GM19438 (cell line): ENCODE results near the gene DENND1A.
"Not testable (repeated sequence)": the region's sequence is repeated elsewhere in the genome, so short reads cannot be mapped to it uniquely, and the experiment has no call there.

Experiments used
- ATAC-seq: cut with Tn5 transposase; IDR thresholded peaks from one replicate; pipeline ENCODE4 v1.9.1; 2021; ENCODE audit warnings: low read depth; ENCODE audit not compliant: unreplicated experiment

The DENND1A gene

DNA sequence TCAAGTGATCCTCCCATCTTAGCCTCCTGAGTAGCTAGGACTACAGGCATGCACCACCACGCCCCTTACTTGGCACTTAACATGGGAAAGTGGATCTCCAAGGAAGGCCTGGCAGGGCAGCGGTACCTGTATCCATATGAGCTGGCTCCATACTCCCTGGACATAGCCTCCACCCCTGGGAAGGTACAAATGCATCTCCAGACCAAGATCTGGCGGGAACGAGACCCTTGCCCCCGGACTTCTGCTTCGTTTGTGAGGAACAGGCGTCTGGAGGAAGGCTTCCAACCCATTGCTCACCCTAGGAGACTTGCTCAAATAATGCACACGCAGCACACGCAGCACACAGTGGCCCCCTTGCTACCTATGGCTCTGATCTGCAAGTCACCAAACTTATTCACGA, 518.7 kb downstream of the DENND1A start:
- no peak for ATAC-seq

DNA sequence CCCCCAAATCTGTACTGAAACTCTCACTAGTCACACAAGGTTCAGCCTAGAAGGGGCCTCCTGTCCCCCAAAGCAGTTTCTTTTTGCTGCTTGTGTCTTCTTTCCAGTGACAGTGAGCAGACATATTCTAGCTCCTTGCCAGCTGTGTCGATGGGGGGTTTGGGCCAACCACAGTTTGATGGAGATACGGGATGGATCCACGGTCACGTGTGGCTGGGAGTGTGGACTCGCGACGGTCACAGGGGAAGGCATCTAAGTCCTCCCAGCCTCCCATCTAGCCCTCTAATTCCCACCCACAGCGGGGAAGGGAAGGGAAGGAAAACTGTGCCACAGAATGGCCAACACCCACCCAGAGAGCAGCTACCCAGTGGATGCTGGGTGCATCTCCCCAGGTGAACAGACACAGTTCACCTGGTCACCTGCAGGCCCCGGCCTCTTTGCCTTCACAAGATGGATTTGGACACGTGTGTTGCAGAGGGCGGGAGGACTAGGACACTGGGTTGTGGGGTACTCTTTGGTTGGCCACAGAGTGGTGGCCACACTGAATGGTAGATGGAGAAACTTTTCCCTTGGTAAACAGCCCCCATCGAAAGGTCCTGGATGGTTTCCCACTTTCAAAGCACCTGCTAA, 519.5 kb downstream of the DENND1A start:
- no peak for ATAC-seq

DNA sequence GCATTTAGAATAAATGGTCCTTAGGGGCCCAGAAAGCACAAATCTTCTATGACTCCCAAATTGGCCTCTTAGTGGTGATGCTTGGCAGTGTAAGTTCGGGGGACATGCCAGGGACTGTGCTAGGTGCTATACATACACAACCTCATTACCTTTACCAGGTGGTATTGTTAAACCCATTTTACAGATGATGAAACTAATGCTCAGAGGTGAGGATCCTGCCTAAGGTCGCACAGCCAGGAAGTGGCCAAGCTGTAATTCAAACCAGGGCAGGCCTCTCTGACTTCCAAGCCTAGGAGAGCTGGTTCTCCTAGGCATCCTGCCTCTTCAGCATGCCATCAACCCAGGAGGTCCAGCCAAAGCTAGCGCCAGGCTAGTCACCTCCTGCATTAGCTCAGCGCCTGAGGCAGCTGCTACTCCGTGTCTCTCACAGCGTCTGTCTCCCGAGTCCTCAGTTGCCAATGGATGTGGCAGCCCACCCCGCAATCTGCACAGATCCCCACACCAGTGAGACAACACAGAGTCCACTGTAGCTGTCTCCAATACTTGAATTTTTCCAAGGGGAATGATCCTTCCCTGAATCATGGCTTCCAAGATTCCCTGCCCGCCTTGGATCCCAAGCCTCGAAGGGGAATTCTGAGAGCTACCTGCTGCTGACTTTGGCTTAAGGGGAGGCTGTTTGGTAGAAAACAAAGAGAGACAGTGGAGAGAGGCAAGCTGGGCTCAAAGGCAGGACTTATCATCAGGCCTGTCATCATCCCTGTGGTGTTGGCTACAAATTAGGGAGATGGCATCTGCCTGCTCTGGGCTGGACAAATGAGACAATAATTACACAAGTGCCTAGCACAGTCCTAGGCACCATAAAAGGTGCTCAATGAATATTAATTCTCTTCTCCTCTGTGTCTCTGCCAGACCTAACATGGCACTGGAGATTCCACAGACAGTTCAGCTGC, 521.3 kb downstream of the DENND1A start:
- no peak for ATAC-seq

DNA sequence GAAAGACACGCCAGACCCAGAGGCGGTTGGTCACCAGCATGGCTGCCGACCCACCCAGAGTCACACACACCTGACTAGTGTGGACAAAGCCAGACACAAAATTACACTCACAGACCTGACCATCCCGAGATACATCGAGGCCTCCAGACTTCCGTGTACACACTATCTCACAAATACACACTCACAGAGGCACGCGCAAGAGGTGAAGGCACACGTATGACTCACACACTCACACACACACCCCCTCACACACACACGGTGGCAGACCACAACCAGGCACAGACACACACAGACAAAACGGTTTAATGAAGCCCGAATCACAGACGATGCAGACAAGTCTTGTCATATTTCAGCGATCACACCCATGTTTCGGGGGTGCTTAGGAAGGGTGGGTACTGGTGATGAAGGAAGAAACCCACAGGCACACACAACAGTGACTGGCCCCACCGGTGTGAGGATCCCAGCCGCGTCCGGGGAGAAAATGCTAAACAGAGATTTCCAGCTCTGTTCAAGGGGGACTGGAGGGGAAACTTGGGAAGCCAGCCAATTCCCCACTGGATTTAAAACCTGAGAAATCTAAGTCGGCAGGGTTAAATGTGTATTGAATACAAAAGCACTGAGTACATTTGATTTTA, 522.6 kb downstream of the DENND1A start:
- no peak for ATAC-seq

DNA sequence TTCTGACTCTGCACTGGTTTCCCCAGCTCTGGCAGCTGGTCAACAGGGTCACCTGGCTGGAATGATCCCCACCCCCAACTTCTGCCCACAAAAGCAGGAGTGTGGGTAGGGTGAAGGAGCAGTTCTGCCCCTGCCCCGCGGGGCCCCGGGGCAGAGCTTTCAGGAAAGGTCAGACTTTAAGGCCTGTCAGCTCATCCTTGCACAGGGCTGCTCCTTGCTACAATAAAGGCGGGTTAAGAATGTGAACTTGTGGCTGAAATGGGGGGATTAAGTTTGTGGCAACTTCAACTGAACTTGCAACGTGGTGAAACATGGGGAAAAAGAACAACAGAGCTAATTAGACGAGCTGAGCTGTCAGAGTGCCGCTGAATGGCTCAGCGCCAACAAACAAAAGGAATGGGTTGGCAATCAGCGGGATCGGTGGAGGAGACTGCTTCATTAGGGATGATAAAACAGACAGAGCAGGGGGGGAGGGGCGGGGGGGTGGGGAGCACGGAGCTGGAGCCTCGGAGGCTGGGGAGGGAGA, 523.2 kb downstream of the DENND1A start:
- ATAC-seq: no peak

DNA sequence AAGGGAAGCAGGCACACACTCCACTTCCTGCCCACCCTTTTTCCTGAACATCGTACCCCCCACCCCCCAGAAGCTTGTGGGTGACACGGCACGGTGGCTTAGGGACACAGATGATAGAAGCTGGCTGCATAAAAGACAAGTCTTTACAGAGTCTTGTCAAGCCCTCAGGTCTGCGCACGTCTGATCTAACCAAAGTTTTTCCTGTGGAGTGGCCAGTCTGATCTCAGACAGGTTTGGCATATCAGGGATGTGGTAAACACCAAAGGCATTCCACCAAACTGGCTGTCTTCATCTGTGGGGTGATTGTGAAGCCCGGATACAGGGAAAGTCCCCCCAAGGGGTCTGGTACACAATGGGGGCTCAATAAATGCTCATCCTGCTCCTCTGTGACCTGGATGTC, 523.9 kb downstream of the DENND1A start:
- ATAC-seq: no peak

DNA sequence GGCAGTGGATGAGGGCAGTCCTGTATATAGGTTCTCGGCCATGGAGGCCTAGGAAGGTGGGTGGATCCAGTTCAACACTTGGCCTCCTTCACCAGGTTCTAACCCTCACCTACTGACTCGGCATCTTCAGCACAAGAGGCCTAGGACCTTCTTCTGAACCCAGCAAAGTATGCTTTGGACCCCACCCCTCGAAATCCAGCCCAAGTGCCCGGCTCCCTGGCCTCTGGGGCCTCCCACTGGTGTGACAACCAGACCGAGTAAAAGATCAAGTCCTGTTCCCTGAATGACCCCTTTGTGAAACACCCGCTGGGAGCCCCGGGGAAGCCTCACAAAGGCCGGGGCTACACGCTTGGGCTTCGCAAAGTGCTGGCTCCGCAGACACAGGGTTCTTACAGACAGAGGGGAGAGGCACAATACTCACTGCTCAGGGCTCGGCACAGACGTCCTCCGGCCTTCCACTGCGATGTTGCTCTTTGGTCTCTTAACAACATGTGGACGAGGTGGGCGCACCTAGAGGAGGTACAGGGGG, 526.9 kb downstream of the DENND1A start:
- ATAC-seq: no peak

DNA sequence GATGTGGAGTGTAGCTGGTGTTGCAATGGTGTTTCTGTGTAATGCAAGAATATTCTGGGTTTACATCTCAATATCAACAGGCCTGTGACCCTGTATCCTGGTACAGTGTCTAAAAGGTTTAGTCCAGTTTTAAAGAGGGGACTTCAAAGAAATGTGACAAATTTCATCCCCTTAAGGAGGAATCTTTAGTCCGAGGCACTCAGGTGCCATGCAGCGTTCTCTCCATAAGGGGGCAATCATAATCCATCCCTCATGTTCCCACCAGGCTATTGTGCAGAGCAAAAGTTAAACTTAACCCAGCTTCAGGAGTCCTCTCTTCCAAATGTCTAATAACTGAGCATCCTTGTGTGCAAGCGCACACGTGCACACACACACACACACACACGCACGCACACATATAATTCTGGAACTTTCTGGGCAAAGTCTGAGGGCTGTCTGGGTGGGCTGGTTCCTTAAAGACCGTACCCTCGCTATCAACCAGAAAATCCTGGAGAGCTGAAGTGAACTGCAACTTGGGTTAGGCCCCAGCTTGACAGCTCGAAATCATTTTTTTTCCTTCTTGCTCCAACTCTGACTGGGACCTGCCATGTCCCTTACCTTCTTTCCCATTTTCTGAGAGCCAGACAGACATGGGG, 527.9 kb downstream of the DENND1A start:
- ATAC-seq: no peak

DNA sequence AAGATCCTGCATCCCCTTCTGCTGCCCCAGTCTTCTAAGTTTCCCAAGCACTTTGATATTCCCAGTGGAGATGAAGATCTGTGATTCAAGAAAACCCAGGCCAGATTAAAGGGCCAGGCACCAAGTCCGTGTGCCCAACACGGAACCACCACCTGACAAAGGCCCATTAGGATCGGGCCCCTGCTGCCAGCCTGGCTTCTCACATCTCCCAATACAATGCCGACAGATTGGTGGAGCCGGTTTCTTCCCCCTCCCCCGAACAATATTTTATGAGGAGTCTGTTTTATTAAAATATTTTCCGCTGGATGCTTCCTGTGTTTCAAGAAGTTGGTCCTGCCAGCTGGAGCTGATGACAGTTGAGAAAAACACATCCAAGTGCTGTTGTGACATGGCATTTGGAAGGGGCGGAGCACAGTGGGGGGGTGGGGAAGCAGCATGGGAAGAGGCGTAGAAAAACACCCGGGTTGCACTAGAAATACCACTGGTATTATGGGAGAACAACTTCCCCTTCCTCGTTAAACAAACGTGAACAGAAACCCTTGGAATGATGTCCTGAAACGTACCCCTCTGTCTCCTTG, 528.9 kb downstream of the DENND1A start:
- ATAC-seq: no peak

DNA sequence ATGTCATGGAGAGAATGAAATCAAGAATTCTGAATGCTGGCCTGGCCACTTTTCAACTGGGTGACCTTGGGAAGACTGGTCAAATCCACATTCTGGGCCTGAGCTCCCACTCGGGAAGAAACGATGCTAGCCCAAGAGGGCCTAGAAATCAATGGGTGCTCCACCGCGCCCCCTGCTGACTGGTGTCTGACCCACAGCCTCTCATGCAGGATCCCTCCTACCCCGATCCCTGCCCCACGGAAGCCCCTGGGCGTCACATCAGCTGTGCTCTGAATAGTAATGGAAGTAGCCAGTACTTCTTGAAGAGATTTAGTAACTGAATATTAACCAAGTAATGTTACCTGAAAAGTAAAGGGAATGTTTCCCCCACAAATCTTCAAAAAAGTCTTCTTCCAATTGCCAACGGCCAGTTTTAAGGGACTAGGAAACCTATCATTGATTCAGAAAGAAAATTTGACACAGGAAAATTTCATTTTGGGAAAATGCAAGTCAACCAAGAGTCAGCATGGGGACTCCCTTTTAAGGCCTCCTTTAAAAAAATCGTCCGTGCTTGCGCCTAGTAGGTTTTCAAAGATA, 530.0 kb downstream of the DENND1A start:
- no peak for ATAC-seq

DNA sequence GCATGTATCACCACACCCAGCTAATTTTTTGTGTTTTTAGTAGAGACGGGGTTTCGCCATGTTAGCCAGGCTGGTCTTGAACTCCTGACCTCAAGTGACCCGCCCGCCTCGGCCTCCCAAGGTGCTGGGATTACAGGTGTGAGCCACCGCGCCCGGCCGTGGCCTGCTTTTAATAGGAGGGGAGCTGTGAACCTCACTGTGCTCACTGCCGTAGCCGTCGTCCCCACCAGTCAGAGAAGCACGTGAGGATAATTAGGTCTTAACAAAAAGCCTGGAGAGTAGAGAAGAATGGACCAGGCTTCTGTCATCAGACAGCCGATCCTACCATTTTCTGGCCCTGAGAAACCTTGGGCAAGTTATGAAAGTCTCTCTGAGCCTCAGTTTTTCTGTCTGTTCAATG, 531.0 kb downstream of the DENND1A start:
- not testable (repeated sequence) for ATAC-seq

DNA sequence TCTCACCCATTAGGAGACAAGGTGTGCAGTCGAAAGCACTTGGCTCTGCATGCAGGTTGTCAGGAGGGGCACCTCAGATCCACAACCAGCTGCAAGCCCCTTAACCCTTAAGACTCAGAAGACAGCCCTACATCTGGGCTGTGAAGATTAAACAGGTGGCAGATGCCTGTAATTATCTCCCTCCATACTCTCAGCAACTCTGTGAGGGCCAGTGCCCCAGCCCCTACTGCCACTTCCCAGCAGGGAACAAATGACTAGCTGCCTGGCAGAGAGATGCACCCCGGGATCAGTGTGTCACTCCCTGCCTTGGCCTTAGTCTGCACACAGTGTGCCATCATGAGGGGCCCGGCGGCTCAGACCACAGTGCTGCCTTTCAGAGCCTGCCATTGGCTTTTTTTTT, 532.0 kb downstream of the DENND1A start:
- no peak for ATAC-seq

DNA sequence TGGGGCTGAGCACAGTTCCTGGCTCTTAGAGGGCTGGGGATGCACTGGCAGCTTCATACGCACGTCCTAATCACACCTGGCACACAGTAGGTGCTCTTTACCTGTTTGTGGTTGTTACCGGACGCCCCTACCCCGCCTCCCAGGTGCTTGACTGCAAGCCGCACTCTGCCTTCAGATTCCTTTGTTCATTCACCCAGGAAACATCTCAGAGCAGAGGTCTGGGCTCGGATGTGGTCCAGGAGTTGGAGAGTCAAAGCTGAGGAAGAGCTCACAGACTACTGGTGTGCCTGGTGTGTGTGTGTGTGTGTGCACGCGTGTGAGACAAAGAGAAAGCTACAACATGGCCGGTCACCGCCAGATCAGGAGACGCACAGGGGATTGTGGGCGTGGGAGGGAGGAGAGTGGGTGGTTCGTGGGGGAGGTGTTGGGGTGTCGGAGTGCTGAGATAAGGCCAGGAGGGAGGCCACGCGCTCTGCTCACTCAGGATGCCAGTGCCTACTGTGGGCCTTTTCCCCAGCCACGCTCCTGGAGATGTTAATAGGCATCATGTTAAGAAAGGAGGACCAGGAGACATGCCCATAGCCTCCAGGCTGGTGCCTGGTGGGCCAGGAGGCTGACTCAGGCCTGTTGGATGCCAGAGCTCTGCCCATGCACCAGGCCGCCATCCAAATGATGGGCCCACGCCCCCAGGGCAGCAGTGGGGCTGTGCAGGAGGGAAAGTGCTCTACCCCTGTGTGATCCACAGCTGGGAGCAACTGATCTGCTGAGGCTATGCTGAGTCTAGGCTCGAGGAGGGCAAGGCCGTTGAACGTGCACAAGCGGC, 534.0 kb downstream of the DENND1A start:
- ATAC-seq: no peak

DNA sequence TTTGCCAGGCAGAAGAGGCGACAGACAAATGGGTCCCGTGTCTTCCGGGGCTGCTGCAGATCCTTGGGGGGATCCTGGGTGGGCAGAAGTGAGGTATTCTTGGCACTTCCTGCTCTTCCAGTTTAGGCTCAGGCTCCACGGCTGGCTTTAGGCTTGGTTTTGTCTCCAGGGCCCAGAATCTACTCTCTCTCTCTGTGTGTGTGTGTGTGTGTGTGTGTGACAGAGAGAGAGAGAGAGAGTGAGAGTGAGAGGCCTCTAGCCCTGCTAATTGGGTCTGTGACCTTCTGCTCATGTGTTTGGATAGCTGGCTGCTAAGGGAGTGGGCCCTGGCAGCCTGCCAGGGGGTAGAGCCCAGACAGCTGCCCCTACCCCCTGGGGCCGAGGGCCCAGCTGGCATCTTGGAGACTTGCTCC, 534.6 kb downstream of the DENND1A start:
- ATAC-seq: no peak

DNA sequence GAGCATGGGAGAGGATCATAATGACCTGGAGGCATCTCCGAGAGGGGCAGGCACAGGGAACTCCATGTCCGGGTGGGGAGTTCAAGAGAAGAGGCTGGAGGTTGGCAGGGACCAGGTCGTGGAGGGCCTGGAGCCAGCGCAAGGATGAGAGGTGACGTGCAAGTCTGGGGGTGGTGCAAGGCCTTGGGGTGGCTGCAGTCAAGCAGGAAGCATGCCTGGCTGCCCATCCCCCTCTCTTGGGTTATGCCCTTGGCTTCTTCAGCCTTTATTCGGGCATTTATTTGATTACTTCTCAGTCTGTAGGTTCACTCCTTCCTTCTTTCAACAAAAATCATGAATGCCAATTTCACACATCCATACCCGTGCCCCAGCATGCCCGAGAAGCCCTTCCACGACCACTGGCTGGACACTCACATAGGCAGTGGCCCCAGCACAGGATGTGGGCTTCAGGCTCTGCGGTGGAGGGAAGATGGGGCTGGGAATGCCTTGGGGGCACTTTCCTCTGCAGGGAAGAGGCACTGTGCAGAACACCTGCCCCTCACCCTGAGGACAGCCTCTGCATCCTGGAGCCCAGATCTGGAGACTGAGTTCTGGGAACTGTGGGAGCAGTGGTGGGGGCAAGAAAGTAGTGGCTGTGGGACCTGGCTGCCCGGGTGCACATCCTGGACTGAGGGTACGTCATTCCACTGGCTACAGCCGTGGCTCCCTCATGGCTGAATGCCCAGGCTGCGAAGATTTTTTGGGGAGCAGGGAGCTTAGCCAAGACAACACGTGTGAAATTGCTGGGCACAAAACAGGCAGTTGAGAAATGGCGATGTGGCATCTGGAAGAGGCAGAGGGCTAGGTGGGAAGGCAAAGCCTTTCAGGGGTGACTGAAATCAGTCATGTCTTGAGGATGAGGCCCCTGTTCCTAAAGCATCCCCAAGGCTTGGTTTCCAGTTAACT, 535.4 kb downstream of the DENND1A start:
- no peak for ATAC-seq

DNA sequence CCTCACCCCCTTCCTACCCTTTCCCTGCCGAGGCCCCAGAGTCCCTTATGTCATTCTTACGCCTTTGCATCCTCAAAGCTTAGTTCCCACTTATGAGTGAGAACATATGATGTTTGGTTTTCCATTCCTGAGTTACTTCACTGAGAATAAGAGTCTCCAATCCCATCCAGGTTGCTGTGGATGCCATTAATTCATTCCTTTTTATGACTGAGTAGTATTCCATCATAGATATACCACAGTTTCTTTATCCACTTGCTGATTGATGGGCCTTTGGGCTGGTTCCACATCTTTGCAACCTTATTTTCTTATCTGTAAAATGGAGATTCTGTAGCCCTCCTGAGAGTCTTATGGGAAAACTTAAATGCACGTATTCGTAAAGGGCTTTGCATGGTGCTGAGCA, 537.1 kb downstream of the DENND1A start:
- no peak for ATAC-seq

DNA sequence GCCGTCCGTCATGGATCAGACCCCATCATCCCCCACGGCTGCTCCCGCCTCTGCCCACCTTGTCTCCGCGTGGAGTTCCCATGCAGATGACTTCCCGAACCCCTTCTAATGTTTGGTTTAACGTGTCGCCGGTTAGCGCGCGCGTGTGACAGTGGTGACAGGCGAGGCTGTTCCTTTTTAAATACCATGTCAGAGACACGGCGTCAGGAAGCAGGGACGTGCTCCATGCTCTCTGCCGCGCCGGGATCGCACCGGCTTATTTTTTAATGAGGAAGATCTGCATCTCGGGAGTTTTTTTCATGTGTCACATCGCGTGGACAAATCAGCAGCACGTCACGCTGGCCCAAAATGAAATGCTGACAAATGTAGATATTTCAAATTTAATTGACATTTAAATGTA, 538.0 kb downstream of the DENND1A start:
- no peak for ATAC-seq

DNA sequence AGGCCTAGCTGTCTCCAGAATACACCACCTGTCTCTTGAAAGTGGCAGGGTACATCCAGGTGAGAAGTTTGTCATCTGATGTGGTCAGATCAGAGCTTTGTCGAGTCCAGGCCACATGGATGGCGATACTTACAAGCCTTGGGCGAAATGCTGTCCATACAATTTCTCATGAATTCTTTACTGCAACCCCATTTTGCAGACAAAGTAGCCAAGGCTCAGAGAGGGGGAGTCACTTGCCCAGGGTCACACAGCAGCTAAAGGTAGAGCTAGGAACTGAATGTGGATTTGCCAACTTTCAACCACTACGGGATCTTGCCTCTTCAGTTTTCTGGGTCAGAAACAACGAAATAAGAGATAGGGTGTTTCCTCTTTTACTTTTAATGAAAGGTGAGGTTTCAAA, 538.7 kb downstream of the DENND1A start:
- no peak for ATAC-seq
